GM12878 (cell line): ENCODE measurements around the gene DAGLA. TPM values are rescaled to one million over a fixed set of nuclear protein-coding genes. Genes with fewer than 3 reads are reported as not detected.

Source experiments
- CHD4 ChIP-seq: fragments of 200-600 bp; sonication (generic); IDR thresholded peaks from 2 replicates; pipeline ENCODE4 v1.6.1; 2016; ENCODE audit warnings: mild to moderate bottlenecking
- ESRRA ChIP-seq: IDR thresholded peaks from 2 replicates; pipeline ENCODE4 v1.6.1; 2012; ENCODE audit warnings: mild to moderate bottlenecking, low read length, improper control_type of control experiment
- NFXL1 ChIP-seq: fragments of 450-650 bp; IDR thresholded peaks from 2 replicates; pipeline ENCODE4 v1.6.1; 2017; ENCODE audit warnings: antibody characterized with exemption, mild to moderate bottlenecking, borderline replicate concordance
- RELA ChIP-seq: fragments of 450-650 bp; IDR thresholded peaks from 2 replicates; pipeline ENCODE4 v1.8.0; 2014; ENCODE audit warnings: borderline replicate concordance; ENCODE audit not compliant: partially characterized antibody
- polyA plus RNA-seq, 11 experiments: library from polyadenylated mRNA; depleted of rRNA in 4 of 11; unstranded in 6 of 11; stranded (reverse) in 5 of 11; fragments of >200 nt; fragmentation: Nextera tagmentation in 4 of 11; fragmentation: Illumina TruSeq in 1 of 11; extraction: Ambion mirVana in 4 of 11; extraction: Trizol in 1 of 11; gene quantifications; 1 replicate in 1 of 11; 2 replicates in 10 of 11; pipeline versions ENCODE4 v1.2.1 to v1.2.3, GENCODE V29; 2011 to 2016; ENCODE audit warnings: inconsistent platforms in 2 of 11, missing spikeins in 2 of 11, low read depth in 1 of 11
- total RNA-seq, 4 experiments: library from RNA; depleted of rRNA in 3 of 4; stranded (reverse); fragments of >200 nt in 3 of 4; fragmentation: Illumina TruSeq in 1 of 4; extraction: Trizol in 1 of 4; gene quantifications; 2 replicates each; pipeline versions ENCODE4 v1.2.1 to v1.2.3, GENCODE V29; 2013 to 2021
- TF ChIP-seq, protein P1 (sequence below): fragments of 450-650 bp; IDR thresholded peaks from 2 replicates; pipeline ENCODE4 v1.6.1; 2016; ENCODE audit warnings: mild to moderate bottlenecking, moderate library complexity, borderline replicate concordance
- TF ChIP-seq, protein P2 (sequence below): fragments of 450-650 bp; formaldehyde crosslinking; IDR thresholded peaks from 2 replicates; pipeline ENCODE4 v1.4.0; 2022; ENCODE audit warnings: mild to moderate bottlenecking, moderate library complexity
- TF ChIP-seq, protein P3 (sequence below): fragments of 450-650 bp; IDR thresholded peaks from 2 replicates; pipeline ENCODE4 v1.6.1; 2017; ENCODE audit warnings: borderline replicate concordance

The DAGLA gene
- total and polyA plus RNA-seq, 10 of the 15 experiments (the other 5 are each of a cell fraction or from before 2014, with no cell fraction given): 0.05 TPM; not detected in 9

DNA sequence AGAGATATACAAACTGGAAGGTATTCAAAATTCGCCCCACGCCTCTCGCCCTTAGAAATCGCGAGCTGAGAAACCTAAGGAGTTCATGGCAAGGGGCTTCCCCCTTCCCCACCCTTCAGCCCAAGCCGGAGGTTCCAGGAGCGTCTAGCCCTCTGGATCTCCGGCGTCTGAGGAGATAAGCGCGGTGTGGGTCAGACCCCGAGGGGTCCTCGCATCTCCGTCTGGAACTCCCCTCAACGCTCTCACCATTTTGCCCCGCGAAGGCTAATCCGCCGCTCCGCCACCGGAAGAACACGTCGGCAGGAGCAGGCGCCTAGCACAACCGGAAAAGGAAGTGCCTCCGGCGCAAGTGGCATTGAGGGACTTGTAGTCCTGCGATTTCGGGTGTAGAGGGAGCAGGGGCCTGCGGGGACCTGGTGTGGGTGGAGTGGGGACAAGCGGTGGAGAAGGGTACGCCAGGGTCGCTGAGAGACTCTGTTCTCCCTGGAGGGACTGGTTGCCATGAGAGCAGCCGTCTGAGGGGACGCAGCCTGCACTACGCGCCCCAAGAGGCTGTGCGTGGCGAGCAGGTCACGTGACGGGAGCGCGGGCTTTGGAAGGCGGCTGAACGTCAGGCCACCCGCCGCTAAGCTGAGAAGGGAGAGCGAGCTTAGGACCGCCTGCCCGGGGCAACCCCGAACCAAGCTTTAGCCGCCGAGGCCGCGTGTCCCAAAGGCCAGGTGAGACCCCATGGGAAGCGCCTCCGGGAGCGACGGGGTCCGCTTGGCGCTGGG lies 112.3 kb downstream of the DAGLA start, which contains the start of the genes FEN1 and TMEM258 (continued):
- TF ChIP-seq NFXL1: no peak
- no peak for TF ChIP-seq CHD4
- 0 out of 2 replicates have a peak, but pooled peaks have one; percentile 19 for TF ChIP-seq ESRRA
- TF ChIP-seq, protein P1, sequence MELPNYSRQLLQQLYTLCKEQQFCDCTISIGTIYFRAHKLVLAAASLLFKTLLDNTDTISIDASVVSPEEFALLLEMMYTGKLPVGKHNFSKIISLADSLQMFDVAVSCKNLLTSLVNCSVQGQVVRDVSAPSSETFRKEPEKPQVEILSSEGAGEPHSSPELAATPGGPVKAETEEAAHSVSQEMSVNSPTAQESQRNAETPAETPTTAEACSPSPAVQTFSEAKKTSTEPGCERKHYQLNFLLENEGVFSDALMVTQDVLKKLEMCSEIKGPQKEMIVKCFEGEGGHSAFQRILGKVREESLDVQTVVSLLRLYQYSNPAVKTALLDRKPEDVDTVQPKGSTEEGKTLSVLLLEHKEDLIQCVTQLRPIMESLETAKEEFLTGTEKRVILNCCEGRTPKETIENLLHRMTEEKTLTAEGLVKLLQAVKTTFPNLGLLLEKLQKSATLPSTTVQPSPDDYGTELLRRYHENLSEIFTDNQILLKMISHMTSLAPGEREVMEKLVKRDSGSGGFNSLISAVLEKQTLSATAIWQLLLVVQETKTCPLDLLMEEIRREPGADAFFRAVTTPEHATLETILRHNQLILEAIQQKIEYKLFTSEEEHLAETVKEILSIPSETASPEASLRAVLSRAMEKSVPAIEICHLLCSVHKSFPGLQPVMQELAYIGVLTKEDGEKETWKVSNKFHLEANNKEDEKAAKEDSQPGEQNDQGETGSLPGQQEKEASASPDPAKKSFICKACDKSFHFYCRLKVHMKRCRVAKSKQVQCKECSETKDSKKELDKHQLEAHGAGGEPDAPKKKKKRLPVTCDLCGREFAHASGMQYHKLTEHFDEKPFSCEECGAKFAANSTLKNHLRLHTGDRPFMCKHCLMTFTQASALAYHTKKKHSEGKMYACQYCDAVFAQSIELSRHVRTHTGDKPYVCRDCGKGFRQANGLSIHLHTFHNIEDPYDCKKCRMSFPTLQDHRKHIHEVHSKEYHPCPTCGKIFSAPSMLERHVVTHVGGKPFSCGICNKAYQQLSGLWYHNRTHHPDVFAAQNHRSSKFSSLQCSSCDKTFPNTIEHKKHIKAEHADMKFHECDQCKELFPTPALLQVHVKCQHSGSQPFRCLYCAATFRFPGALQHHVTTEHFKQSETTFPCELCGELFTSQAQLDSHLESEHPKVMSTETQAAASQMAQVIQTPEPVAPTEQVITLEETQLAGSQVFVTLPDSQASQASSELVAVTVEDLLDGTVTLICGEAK: peak; percentile 99
- TF ChIP-seq, protein P2, sequence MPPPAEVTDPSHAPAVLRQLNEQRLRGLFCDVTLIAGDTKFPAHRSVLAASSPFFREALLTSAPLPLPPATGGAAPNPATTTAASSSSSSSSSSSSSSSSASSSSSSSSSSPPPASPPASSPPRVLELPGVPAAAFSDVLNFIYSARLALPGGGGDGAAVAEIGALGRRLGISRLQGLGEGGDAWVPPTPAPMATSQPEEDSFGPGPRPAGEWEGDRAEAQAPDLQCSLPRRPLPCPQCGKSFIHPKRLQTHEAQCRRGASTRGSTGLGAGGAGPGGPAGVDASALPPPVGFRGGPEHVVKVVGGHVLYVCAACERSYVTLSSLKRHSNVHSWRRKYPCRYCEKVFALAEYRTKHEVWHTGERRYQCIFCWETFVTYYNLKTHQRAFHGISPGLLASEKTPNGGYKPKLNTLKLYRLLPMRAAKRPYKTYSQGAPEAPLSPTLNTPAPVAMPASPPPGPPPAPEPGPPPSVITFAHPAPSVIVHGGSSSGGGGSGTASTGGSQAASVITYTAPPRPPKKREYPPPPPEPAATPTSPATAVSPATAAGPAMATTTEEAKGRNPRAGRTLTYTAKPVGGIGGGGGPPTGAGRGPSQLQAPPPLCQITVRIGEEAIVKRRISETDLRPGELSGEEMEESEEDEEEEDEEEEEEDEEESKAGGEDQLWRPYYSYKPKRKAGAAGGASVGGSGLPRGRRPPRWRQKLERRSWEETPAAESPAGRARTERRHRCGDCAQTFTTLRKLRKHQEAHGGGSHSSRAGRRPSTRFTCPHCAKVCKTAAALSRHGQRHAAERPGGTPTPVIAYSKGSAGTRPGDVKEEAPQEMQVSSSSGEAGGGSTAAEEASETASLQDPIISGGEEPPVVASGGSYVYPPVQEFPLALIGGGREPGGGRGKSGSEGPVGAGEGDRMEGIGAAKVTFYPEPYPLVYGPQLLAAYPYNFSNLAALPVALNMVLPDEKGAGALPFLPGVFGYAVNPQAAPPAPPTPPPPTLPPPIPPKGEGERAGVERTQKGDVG: peak; percentile 87
- TF ChIP-seq, protein P3, sequence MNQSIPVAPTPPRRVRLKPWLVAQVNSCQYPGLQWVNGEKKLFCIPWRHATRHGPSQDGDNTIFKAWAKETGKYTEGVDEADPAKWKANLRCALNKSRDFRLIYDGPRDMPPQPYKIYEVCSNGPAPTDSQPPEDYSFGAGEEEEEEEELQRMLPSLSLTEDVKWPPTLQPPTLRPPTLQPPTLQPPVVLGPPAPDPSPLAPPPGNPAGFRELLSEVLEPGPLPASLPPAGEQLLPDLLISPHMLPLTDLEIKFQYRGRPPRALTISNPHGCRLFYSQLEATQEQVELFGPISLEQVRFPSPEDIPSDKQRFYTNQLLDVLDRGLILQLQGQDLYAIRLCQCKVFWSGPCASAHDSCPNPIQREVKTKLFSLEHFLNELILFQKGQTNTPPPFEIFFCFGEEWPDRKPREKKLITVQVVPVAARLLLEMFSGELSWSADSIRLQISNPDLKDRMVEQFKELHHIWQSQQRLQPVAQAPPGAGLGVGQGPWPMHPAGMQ: no peak
- TF ChIP-seq RELA: peak; percentile 81
